Epithelial cell of proximal tubule (primary cell): ENCODE data around the gene SERPINB12. TPM values are rescaled to one million over a fixed set of nuclear protein-coding genes. Genes with fewer than 3 reads are reported as not detected.

Experiments used
- DNase-seq: peaks from one replicate; pipeline ENCODE4 v3.0.0-alpha.2; 2011; ENCODE audit warnings: low read depth
- H3K4me3 ChIP-seq: 2 replicates; pipeline ENCODE4 v1.5.1; 2011; ENCODE audit warnings: low read depth, mild to moderate bottlenecking, low read length
- CTCF ChIP-seq: conservative IDR thresholded peaks from 2 replicates; pipeline ENCODE4 v1.5.1; 2012; ENCODE audit warnings: low read depth, mild to moderate bottlenecking, low read length
- total RNA-seq: library from RNA; depleted of rRNA; stranded (reverse); fragments of >200 nt; gene quantifications from 2 replicates; pipeline ENCODE4 v1.2.3, GENCODE V29; 2015

Gene SERPINB12
- total RNA-seq, 1 donor from 2014 or later, result not detected

- no peak for DNase-seq
These were observed 7.9 kb downstream of the SERPINB12 start for GRCh38 chr18:63550068-63550467.

GRCh38 chr18:63551769-63552168 is 9.6 kb downstream of the SERPINB12 start:
- no peak for DNase-seq
- no peak overlapping the region for H3K4me3 ChIP-seq
- TF ChIP-seq CTCF, result no peak

More at GRCh38 chr18:63550068-63550467, 7.9 kb downstream of the SERPINB12 start:
- H3K4me3 ChIP-seq, result no peak overlapping the region
- TF ChIP-seq CTCF, result no peak

- TF ChIP-seq CTCF, result no peak
- no peak overlapping the region for H3K4me3 ChIP-seq
- no peak for DNase-seq
These were observed 10.4 kb downstream of the SERPINB12 start for GRCh38 chr18:63552581-63552980.

GRCh38 chr18:63553081-63553480 is 10.9 kb downstream of the SERPINB12 start:
- TF ChIP-seq CTCF, result no peak
- no peak overlapping the region for H3K4me3 ChIP-seq
- DNase-seq, result peak; percentile 84

- DNase-seq, result no peak
- H3K4me3 ChIP-seq, result no peak overlapping the region
- TF ChIP-seq CTCF, result no peak
These were observed 17.7 kb downstream of the SERPINB12 start for GRCh38 chr18:63559567-63560491.

- TF ChIP-seq CTCF, result no peak
- no peak overlapping the region for H3K4me3 ChIP-seq
- no peak for DNase-seq
These were observed 20.1 kb downstream of the SERPINB12 start for GRCh38 chr18:63562284-63562683.

- no peak for DNase-seq
- TF ChIP-seq CTCF, result no peak
- H3K4me3 ChIP-seq, result no peak overlapping the region
These were observed 21.9 kb downstream of the SERPINB12 start for GRCh38 chr18:63564021-63564420.
